Fibroblast of lung (primary cell): ENCODE results near the gene PYGO2.

Experiments
- CTCF ChIP-seq, 2 donors: IDR thresholded peaks in 1 of 2; conservative IDR thresholded peaks in 1 of 2; 1 replicate in 1 of 2; 2 replicates in 1 of 2; pipeline ENCODE4 v1.5.1; 2011 to 2012; ENCODE audit warnings: low read length in 2 of 2, control low read depth in 1 of 2, inconsistent platforms in 1 of 2, low read depth in 1 of 2, mild to moderate bottlenecking in 1 of 2
- EZH2 ChIP-seq: IDR thresholded peaks from 2 replicates; pipeline ENCODE4 v1.5.1; 2012; ENCODE audit warnings: low read length, control low read depth, mild to moderate bottlenecking; ENCODE audit errors: missing control alignments

DNA sequence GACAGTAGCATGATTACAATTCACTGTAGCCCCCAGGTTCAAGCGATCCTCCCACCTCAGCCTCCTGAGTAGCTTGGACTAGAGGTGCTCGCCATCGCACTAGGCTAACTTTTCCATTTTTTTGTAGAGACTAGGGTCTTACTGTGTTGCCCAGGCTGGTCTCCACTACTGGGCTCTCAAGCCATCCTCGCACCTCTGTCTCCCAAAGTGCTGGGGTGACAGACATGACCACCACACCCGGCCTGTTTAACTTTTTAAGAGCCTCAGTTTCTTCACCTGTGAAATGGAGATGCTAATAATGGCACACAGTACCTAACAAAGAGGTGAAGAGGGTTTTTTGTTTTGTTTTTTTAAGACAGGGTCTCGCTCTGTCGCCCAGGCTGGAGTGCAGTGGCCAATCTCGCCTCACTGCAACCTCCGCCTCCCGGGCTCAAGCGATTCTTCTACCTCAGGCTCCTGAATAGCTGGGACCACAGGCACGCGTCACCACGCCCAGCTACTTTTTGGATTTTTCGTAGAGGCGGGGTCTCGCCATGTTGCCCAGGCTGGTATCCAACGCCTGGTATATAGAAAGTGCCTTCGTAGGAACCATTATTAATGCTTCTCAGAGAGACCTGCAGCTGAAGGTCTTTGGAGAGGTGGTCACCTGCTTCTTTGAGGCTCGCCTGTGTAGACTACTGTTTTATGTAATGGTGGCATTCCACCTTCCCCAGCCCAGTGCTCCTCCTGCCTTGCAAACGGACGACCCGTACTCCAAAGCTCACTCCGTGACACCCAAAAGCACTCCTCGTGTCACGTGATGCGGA lies 25.6 kb downstream of the PYGO2 start:
- TF ChIP-seq CTCF (conservative IDR thresholded peaks at IDR 0.05 in 1 of 2, IDR thresholded peaks at IDR 0.05 in 1 of 2; ENCODE audit: low read depth in 1 of 2, low read length in 2 of 2) = no peak
- no peak for TF ChIP-seq EZH2
